CD4-positive, alpha-beta T cell (primary cell): ENCODE data around the gene SYCP2. TPM values are rescaled to one million over a fixed set of nuclear protein-coding genes. Genes with fewer than 3 reads are reported as not detected.

Experiments
- ATAC-seq: fragments of 200-7000 bp; cut with Tn5 transposase; one replicate; pipeline ENCODE4 v1.10.0; 2022; ENCODE audit warnings: mild to moderate bottlenecking; ENCODE audit not compliant: poor library complexity
- CTCF ChIA-PET: fragments of 350-600 bp; sonication (Branson Sonifier 250); formaldehyde crosslinking; loops from one replicate; lab custom pipeline; 2021; ENCODE audit warnings: antibody characterized with exemption, inconsistent platforms; lab: Charles Lee
- POLR2A ChIA-PET: fragments of 350-600 bp; sonication (Branson Sonifier 250); formaldehyde crosslinking; loops from one replicate; lab custom pipeline; 2021; ENCODE audit warnings: antibody characterized with exemption, inconsistent platforms; lab: Charles Lee
- DNase-seq, 14 experiments: peaks; one replicate each; pipeline ENCODE4 v3.0.0-alpha.2; 2013 to 2020; ENCODE audit warnings: mixed read lengths in 2 of 14
- H3K27ac ChIP-seq, 2 donors: one replicate each; pipeline versions ENCODE4 v1.5.1 to v1.7.0; 2013; ENCODE audit warnings: low read length in 2 of 2, low read depth in 1 of 2, mild to moderate bottlenecking in 1 of 2
- H3K27me3 ChIP-seq, 2 experiments: 1 replicate in 1 of 2; 2 replicates in 1 of 2; pipeline versions ENCODE4 v1.6.1 to v1.7.0; 2013; ENCODE audit warnings: low read length in 2 of 2, control low read depth in 1 of 2, mild to moderate bottlenecking in 1 of 2, moderate library complexity in 1 of 2; ENCODE audit not compliant: insufficient read depth in 2 of 2, control insufficient read depth in 1 of 2
- H3K36me3 ChIP-seq: one replicate; pipeline ENCODE4 v1.6.1; 2013; ENCODE audit warnings: low read length, control low read depth; ENCODE audit not compliant: insufficient read depth
- H3K4me1 ChIP-seq: one replicate; pipeline ENCODE4 v1.6.1; 2013; ENCODE audit warnings: low read length, control low read depth; ENCODE audit not compliant: insufficient read depth
- H3K4me3 ChIP-seq: one replicate; pipeline ENCODE4 v1.5.1; 2013; ENCODE audit warnings: mild to moderate bottlenecking, low read length, moderate library complexity
- H3K9me3 ChIP-seq, 2 experiments: 1 replicate in 1 of 2; 2 replicates in 1 of 2; pipeline versions ENCODE4 v1.6.1 to v1.7.0; 2013; ENCODE audit warnings: low read length in 2 of 2, mild to moderate bottlenecking in 2 of 2, control low read depth in 1 of 2, moderate library complexity in 1 of 2; ENCODE audit not compliant: control insufficient read depth in 1 of 2, insufficient read depth in 1 of 2
- H3K27ac Mint-ChIP-seq: one replicate; pipeline ENCODE4 v1.8.0; 2020; ENCODE audit warnings: mixed read lengths
- H3K27me3 Mint-ChIP-seq: one replicate; pipeline ENCODE4 v1.8.0; 2021; ENCODE audit warnings: mixed read lengths
- H3K36me3 Mint-ChIP-seq: one replicate; pipeline ENCODE4 v1.8.0; 2021; ENCODE audit warnings: low read depth, mixed read lengths
- H3K4me1 Mint-ChIP-seq: one replicate; pipeline ENCODE4 v1.8.0; 2021; ENCODE audit warnings: low read depth, mixed read lengths
- H3K4me3 Mint-ChIP-seq: one replicate; pipeline ENCODE4 v1.8.0; 2020; ENCODE audit warnings: mild to moderate bottlenecking, mixed read lengths
- H3K9me3 Mint-ChIP-seq: one replicate; pipeline ENCODE4 v1.8.0; 2020; ENCODE audit warnings: mixed read lengths
- intact Hi-C, 2 experiments: fragments of 100-400 bp; cut with DNase I in 1 of 2; cut with micrococcal nuclease in 1 of 2; formaldehyde crosslinking; loops; one replicate each; pipeline versions ENCODE4 v1.15.1 to v1.9.0; 2023 to 2025; cut with DNase I, micrococcal nuclease
- total RNA-seq, 174 experiments: library from RNA in 2 of 174; stranded (reverse) in 2 of 174; gene quantifications; one replicate each; pipeline ENCODE4 v1.2.3 and lab custom pipeline; 2021 to 2026
- TF ChIP-seq, protein P1 (sequence below): fragments of 200-600 bp; IDR thresholded peaks from one replicate; pipeline ENCODE4 v1.8.0; 2022; ENCODE audit warnings: antibody characterized with exemption, mild to moderate bottlenecking

The SYCP2 gene
- total RNA-seq, 2 experiments from 2014 or later = 4.4 to 4.6 TPM

DNA sequence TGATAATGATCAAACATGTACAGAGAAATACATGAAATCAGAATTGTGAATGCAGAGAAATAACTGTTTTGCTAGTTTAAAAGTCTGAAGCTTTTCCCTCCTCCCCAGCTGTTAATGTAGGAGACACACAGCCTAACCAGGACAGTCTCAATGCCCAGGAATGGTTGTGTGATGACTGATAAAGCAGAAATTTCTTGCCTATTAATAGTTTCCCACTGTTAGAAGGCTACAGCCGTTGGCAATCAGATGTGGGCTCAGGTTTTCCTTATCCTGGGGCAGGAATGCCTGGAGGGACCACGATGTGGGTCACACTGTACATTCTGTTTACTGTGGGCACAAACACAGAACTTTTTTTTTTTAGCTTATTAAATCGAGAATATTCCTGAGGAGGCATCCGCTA, 4.8 kb upstream of the SYCP2 start:
- H3K27me3 Mint-ChIP-seq = no peaks in the 10 kb centered on the region
- H3K4me1 ChIP-seq = peaks cover 32% of the 10 kb centered on the region
- peak overlapping the region; percentile 85 for H3K27ac Mint-ChIP-seq
- H3K27ac ChIP-seq = no peak overlapping the region
- peaks cover 61% of the 10 kb centered on the region for H3K4me1 Mint-ChIP-seq
- ChIA-PET POLR2A (interaction anchor here (3.0 kb wide), 1 partner anchor 11 kb away, joined by 33 read pairs; no protein-coding TSS in a partner anchor), CTCF (interaction anchor here (1.3 kb wide), 1 partner anchor 1949 kb away, joined by 3 read pairs; no protein-coding TSS in a partner anchor)
- peak overlapping the region; percentile 89 for H3K4me3 Mint-ChIP-seq
- intact Hi-C loops = no loop called here
- peaks cover 0 to 5% of the 10 kb centered on the region in 2 experiments for H3K9me3 ChIP-seq
- ATAC-seq = no peak
- no peak for DNase-seq
- H3K36me3 ChIP-seq = peaks cover 12% of the 10 kb centered on the region
- H3K27me3 ChIP-seq = no peaks in the 10 kb centered on the region
- no peaks in the 10 kb centered on the region for H3K9me3 Mint-ChIP-seq
- H3K4me3 ChIP-seq = no peak overlapping the region
- H3K36me3 Mint-ChIP-seq = peaks cover 31% of the 10 kb centered on the region
- TF ChIP-seq, protein P1, sequence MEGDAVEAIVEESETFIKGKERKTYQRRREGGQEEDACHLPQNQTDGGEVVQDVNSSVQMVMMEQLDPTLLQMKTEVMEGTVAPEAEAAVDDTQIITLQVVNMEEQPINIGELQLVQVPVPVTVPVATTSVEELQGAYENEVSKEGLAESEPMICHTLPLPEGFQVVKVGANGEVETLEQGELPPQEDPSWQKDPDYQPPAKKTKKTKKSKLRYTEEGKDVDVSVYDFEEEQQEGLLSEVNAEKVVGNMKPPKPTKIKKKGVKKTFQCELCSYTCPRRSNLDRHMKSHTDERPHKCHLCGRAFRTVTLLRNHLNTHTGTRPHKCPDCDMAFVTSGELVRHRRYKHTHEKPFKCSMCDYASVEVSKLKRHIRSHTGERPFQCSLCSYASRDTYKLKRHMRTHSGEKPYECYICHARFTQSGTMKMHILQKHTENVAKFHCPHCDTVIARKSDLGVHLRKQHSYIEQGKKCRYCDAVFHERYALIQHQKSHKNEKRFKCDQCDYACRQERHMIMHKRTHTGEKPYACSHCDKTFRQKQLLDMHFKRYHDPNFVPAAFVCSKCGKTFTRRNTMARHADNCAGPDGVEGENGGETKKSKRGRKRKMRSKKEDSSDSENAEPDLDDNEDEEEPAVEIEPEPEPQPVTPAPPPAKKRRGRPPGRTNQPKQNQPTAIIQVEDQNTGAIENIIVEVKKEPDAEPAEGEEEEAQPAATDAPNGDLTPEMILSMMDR = no peak

DNA sequence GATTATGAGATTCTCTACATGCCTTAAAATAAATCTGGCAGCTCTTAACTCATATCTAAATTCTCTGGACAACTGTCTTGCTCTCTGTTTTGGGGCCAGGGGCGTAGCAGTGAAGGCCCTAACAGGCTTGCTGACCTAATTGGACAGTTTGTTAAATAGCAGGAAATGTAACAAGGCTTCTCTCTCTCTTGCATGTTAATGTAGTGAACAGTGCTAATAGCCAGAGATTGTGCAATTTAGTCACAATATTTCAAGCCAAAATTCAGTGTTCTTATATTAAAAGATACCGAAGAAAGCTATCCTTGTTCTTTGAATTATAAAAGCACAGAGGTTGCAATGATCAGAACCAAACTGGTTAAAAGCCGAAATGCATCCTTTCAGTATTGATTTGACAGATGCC, 3.7 kb upstream of the SYCP2 start:
- H3K27me3 Mint-ChIP-seq = no peaks in the 10 kb centered on the region
- H3K4me3 ChIP-seq = no peak overlapping the region
- ChIA-PET POLR2A (no interaction called here), CTCF (interaction anchor here (1.6 kb wide), 1 partner anchor 9 kb away, joined by 4 read pairs; no protein-coding TSS in a partner anchor)
- peaks cover 37% of the 10 kb centered on the region for H3K4me1 ChIP-seq
- peaks cover 3% of the 10 kb centered on the region for H3K36me3 ChIP-seq
- H3K4me1 Mint-ChIP-seq = peaks cover 58% of the 10 kb centered on the region
- H3K9me3 Mint-ChIP-seq = no peaks in the 10 kb centered on the region
- intact Hi-C loops = no loop called here
- H3K27ac Mint-ChIP-seq = peak overlapping the region; percentile 85
- H3K27me3 ChIP-seq = no peaks in the 10 kb centered on the region
- peaks cover 23% of the 10 kb centered on the region for H3K36me3 Mint-ChIP-seq
- TF ChIP-seq, protein P1 = no peak
- H3K9me3 ChIP-seq = peaks cover 0 to 5% of the 10 kb centered on the region in 2 experiments
- ATAC-seq (no peak), DNase-seq (no peak)
- peak overlapping the region; percentile 62 for H3K4me3 Mint-ChIP-seq
- H3K27ac ChIP-seq = no peak overlapping the region

DNA sequence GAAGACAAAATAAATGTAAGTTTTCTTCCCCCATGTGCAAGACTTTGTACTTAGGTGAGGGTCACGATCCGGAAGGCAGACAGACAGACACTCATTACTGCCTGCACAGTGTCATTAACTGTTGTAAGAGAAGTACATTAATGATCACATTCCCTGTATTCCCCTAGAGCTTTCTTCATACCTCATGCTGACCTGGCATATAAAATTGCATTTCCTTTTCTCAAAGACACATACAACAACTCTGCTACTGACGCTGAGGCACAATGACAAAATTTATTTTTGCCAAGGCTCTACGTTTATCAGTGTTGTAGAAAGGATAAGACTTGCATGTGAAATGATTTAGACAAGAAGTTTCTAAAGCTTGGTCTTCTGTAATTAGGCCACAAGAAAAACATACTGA, 3.0 kb upstream of the SYCP2 start:
- Mint-ChIP-seq H3K4me1 (peaks cover 56% of the 10 kb centered on the region), H3K36me3 (peaks cover 17% of the 10 kb centered on the region), H3K4me3 (peak overlapping the region; percentile 1), H3K9me3 (no peaks in the 10 kb centered on the region), H3K27me3 (no peaks in the 10 kb centered on the region), H3K27ac (no peak overlapping the region)
- TF ChIP-seq, protein P1 = no peak
- ChIA-PET CTCF (interaction anchor here (1.6 kb wide), 1 partner anchor 10 kb away, joined by 4 read pairs; no protein-coding TSS in a partner anchor), POLR2A (no interaction called here)
- ATAC-seq = no peak
- H3K27me3 ChIP-seq = no peaks in the 10 kb centered on the region
- peaks cover 0 to 5% of the 10 kb centered on the region in 2 experiments for H3K9me3 ChIP-seq
- H3K36me3 ChIP-seq = no peaks in the 10 kb centered on the region
- no peak for DNase-seq
- H3K27ac ChIP-seq = no peak overlapping the region
- intact Hi-C loops = no loop called here
- no peak overlapping the region for H3K4me3 ChIP-seq
- H3K4me1 ChIP-seq = peaks cover 37% of the 10 kb centered on the region
